WI38 (cell line): ENCODE data around the gene TTC28.

Experiments
- H3K4me3 ChIP-seq: 2 replicates; pipeline ENCODE4 v1.5.1; 2011; ENCODE audit warnings: low read depth, mild to moderate bottlenecking, control low read depth, low read length
- CTCF ChIP-seq: IDR thresholded peaks from 2 replicates; pipeline ENCODE4 v1.5.1; 2012; ENCODE audit warnings: low read depth, mild to moderate bottlenecking, control low read depth, low read length

TTC28 gene

DNA sequence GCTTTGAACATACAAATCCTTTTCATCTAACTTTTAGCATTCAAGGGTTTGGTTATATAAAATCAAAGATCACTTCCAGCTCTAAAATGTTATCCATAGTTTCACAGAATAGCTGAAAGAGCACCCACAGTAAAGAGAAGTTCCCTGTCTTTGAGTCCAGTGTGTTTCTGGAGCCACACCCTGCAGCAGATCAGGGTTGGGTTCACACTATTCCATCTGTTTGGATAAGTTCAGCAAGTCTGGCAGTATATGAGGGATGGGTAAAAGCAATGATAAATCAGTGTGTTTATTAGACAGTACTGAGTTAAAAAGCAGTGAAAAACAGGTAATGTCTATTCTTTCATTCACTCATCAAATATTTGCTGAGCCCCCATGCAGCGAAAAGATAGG lies 624.8 kb downstream of the TTC28 start:
- H3K4me3 ChIP-seq, result no peak overlapping the region
- no peak for TF ChIP-seq CTCF

DNA sequence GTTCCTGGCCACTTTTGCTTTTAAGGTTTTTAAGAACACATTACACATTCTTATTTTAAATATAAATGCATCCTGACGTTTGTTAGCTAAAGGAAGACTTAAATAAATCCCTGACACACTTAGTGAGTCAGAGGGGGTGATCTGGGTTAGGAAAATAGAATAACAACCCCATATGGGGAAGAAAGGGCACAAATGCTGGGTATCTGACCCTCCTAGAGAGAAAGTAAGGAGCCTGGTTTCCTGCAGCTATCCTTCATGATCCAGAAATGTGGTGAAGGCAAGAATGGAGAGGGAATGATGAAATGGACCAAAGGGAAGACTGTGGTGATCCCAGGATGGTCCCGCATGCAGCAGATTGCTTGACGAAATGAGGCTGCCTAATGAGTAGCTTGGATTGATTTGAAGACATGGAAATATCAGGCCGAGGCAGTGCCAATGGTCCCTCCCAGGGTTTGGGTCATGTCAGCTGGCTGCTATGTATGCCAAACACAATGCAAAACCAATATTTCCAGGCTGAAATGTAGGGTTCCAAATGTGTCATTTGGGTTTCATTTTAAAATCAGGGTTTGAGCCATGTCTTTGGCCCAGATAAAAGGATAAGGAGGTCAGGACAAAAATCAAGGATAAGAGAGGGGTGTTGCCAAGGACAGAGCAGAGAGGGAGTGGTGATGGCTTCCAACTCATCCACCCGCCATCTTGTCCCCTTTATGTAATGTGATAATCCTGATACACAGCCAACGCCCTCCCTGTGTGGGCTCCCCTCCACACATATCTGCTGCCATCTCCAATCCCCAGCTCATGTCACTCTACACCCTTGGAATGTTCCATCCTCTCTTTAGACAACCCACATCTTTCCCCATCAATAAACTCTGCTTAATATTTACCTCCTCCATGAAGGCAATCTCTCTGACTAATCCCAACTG lies 625.5 kb downstream of the TTC28 start:
- H3K4me3 ChIP-seq, result no peak overlapping the region
- TF ChIP-seq CTCF, result no peak

DNA sequence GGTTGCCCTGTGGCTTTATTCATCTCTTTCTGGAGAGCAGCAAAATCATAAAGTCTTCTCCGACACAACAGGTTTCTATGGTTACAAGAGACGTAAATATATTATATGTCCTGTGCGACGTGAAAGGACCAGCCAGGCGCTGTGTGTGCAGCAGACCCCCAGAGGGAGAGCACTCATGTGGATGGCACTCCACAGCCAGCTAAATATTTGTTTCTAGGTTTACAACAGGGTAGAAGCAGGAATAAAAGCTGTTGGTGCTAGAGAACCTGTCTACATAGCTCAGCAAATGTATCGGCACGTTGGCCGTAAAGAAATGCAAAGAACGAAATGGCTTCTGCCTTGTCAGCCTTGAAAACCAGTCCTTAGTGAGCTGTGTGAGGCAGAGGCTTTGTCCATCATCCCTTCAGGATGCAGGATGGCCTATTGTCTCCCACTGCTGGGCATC lies 626.8 kb downstream of the TTC28 start:
- H3K4me3 ChIP-seq, result no peak overlapping the region
- TF ChIP-seq CTCF, result no peak

DNA sequence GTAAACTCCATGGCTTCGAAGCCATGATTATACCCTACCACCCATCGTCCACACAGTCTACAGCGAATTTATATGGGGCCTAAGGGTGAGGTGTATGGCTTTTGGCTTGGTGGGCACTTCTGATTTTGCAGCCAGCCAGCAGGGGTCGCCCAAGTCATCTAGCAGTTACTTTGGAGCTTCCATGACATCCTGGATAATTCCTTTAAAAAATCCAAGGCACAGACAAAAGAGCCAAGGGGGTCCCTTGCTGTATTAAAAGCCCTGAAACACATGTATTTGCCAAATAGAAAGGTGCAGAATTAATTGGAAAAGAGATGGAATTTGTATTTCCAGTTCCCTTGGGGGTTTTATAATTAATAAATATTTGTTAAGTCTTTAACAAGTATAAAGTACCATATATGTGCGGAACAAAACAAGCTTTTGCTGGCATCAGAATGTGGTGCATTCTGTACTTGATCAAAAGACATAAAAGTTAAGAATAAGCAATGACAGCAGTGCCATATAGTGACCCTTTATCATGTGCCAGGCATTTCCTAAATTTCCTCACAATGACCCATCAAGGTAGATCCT lies 627.8 kb downstream of the TTC28 start:
- TF ChIP-seq CTCF, result peak; percentile 85
- no peak overlapping the region for H3K4me3 ChIP-seq

DNA sequence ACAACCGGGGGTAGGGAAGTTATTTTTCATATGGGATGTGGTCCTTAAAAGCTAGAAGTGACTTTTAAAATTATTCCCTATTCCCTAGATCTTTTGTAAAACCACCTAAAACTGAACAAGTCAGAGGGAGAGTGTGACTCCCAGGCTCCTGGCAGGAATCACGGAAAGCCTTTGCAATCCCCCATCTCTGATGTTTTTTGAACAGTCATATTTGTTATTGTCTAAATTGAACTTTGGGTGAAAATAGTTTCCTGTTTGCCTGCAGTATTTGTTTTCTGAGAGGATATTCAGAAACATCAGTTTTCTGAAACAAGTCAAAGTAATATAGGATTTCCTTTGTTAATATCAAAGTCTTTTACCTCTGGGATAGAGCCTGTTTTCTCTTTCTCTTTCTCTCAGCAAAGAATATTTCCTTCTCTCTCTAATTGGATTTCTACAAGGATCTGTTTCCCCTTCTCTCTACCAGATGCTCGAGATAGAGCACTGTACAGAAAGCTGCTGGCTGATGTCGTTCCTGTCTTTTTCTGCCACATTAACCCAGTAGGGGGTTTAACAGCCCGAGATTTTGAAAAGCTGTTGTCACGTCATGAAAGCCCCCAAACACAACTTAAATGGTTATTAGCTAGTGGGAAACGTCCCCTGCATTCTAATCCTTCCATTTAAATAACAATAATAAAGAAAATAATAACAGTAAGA lies 628.4 kb downstream of the TTC28 start:
- TF ChIP-seq CTCF, result no peak
- no peak overlapping the region for H3K4me3 ChIP-seq

DNA sequence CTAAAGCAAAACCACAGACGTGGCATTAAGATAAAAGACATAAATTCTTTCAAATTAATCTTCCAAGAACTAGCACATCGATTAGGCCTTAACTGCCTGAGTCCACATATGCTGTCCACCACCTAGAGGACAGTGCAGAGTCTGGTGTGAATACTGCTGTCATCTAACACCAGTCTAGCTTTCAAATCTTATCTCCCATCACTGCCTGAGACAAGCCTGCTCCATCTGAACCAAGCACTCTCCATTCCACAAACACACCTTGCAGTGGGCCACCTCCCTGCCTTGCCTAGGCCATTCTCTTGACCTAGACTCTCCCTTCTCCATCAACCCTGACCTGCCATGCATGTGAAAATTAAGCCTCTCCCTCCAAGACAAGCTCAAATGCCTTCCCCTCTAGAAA lies 631.1 kb downstream of the TTC28 start:
- no peak overlapping the region for H3K4me3 ChIP-seq
- TF ChIP-seq CTCF, result no peak

DNA sequence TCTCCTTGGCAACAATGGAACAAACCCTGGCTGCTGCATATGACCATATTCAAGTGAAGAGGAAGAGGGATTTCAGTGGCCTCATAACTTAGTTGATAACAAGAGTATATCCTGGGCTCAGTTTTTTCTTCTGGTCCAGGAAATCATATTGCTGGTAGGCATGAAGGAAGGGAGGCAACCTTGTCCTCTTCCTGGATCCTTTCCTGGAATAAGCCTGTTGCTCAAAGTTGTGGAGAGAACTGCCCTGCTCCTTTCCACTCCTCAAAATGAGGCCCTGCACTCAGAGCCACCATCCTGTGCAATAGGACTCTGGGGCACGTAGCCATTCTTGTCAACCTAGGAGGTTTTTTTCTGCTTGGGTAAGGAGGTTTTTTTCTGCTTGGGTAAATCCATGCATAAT lies 631.9 kb downstream of the TTC28 start:
- no peak for TF ChIP-seq CTCF

More for the DNA sequence above, 631.9 kb downstream of the TTC28 start:
- no peak overlapping the region for H3K4me3 ChIP-seq
